ENCODE results near the gene CLEC11A. TPM values are rescaled to one million over a fixed set of nuclear protein-coding genes. Genes with fewer than 3 reads are reported as not detected.
"Not testable (repeated sequence)": the region's sequence is repeated elsewhere in the genome, so short reads cannot be mapped to it uniquely, and the experiment has no call there.

The CLEC11A gene
- total RNA-seq, 1 donor from 2014 or later = 25.0 TPM

DNA sequence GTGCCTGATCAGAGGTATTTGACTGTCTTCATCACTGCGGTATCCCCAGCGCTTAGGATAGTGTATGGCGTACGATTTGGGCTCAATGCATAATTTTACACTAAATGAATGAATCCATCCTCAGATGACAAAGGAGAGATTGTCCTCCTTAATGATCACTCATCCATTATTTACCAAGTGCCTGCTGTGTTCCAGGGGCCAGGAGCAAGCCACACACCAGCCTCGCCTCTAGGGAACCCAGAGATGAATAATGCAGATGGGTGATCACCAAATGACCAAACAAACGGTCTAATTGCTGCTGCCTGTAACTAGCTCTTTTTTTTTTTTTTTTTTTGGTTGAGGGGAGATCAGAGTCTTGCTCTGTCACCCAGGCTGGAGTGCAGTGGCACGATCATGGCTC lies 41.2 kb downstream of the CLEC11A start:
- DNase-seq (ENCODE audit: extremely low spot score in 2 of 2) = no peak
- intact Hi-C loops (cut with DNase I) = no loop called here
- TF ChIP-seq POLR2A (IDR thresholded peaks at IDR 0.05) (no peak), POLR2AphosphoS5 (IDR thresholded peaks at IDR 0.05; ENCODE audit: insufficient read depth in 1 of 2, low read depth in 1 of 2) (no peak)
- TF ChIP-seq, protein P1, sequence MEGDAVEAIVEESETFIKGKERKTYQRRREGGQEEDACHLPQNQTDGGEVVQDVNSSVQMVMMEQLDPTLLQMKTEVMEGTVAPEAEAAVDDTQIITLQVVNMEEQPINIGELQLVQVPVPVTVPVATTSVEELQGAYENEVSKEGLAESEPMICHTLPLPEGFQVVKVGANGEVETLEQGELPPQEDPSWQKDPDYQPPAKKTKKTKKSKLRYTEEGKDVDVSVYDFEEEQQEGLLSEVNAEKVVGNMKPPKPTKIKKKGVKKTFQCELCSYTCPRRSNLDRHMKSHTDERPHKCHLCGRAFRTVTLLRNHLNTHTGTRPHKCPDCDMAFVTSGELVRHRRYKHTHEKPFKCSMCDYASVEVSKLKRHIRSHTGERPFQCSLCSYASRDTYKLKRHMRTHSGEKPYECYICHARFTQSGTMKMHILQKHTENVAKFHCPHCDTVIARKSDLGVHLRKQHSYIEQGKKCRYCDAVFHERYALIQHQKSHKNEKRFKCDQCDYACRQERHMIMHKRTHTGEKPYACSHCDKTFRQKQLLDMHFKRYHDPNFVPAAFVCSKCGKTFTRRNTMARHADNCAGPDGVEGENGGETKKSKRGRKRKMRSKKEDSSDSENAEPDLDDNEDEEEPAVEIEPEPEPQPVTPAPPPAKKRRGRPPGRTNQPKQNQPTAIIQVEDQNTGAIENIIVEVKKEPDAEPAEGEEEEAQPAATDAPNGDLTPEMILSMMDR (IDR thresholded peaks at IDR 0.05) = no peak
- Histone ChIP-seq H3K9me3 (no peaks in the 10 kb centered on the region), H3K36me3 (no peaks in the 10 kb centered on the region), H3K27me3 (no peaks in the 10 kb centered on the region), H3K4me1 (no peaks in the 10 kb centered on the region), H3K4me3 (no peak overlapping the region), H3K27ac (no peak overlapping the region)

DNA sequence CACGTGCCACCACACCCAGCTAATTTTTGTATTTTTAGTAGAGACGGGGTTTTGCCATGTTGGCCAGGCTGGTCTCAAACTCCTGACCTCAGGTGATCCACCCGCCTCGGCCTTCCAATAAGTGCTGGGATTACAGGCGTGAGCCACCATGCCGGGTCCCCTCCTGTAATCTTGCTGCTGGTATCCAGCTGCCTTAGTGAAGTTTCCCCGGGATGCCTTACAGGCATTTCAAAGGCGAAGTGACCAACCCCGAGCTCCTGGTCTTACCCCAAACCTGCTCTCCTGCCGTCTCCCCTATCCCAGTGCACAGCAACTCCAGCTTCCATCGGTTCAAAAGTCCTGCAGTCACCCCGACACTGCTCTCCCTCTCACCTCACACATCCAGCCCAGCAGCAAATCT lies 43.6 kb downstream of the CLEC11A start:
- H3K9me3 ChIP-seq; intact Hi-C loops (cut with DNase I); H3K4me3 ChIP-seq; H3K27ac ChIP-seq; H3K36me3 ChIP-seq; H3K4me1 ChIP-seq; H3K27me3 ChIP-seq; DNase-seq (ENCODE audit: extremely low spot score in 2 of 2): not testable (repeated sequence)

DNA sequence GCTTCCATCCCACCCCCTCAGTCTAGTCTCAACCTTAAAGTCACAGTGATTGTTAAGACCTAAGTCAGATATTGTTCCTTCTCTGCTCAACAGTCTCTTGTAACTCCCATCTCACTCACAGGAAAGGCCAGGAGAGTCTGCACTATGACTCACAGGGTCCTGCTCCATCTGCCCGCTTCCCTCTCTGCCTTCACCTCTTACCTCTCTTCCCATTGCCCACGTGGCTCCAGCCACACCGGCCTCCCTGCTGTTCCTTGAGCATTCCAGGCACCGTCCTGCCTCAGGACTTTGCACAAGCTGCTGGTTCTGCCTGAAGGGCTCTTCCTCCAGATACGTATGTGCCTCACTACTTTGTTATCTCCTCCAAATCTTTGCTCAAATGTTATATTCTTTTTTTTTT lies 44.1 kb downstream of the CLEC11A start:
- intact Hi-C loops (cut with DNase I); H3K9me3 ChIP-seq; H3K36me3 ChIP-seq; H3K4me3 ChIP-seq; DNase-seq (ENCODE audit: extremely low spot score in 2 of 2); H3K27ac ChIP-seq; H3K27me3 ChIP-seq; H3K4me1 ChIP-seq: not testable (repeated sequence)

DNA sequence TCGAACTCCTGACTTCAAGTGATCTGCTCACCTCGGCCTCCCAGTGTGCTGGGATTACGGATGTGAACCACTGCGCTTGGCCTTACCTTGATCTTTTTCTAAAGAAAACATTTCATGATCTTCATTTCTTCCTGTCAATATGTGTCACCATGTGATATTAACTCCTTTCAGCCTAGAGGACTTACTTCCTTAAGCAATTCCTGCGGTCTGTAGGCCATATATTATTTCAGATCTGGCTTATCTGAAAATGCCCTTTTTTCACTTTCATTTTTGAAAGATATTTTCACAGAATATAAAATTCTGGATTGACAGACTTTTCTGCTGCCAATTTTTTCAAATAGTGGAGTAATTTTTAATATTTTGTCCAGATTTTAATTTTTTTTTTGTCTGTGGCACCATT lies 45.1 kb downstream of the CLEC11A start:
- no peak for DNase-seq (ENCODE audit: extremely low spot score in 2 of 2)
- H3K27me3 ChIP-seq = no peaks in the 10 kb centered on the region

DNA sequence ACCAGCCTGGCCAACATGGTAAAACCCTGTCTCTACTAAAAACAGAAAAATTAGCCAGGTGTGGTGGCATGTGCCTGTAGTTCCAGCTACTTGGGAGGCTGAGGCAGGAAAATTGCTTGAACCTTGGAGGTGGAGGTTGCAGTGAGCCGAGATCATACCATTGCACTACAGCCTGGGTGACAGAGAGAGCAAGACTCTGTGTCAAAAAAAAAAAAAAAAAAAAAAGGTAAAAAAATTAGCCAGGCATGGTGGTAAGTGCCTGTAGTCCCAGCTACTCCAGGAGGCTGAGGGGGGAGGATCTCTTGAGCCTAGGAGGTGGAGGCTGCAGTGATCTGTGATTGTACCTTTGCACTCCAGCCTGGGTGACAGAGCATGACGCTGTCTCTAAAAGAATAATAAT lies 47.0 kb downstream of the CLEC11A start, which contains the start of gene GPR32:
GPR32 (plus strand) TSS at position 301 of the 400 bp plus-strand sequence. CDS start 137 bp downstream, outside the sequence.
- H3K27ac ChIP-seq; H3K9me3 ChIP-seq; H3K27me3 ChIP-seq; H3K4me3 ChIP-seq; H3K4me1 ChIP-seq; DNase-seq (ENCODE audit: extremely low spot score in 2 of 2); intact Hi-C loops (cut with DNase I); H3K36me3 ChIP-seq: not testable (repeated sequence)

More for the DNA sequence above, 45.1 kb downstream of the CLEC11A start:
- TF ChIP-seq, protein P1 (IDR thresholded peaks at IDR 0.05) = no peak
- TF ChIP-seq POLR2A (IDR thresholded peaks at IDR 0.05) (no peak), POLR2AphosphoS5 (IDR thresholded peaks at IDR 0.05; ENCODE audit: insufficient read depth in 1 of 2, low read depth in 1 of 2) (no peak)
- no peaks in the 10 kb centered on the region for H3K36me3 ChIP-seq
- no peak overlapping the region for H3K27ac ChIP-seq
- no peak overlapping the region for H3K4me3 ChIP-seq
- H3K4me1 ChIP-seq = no peaks in the 10 kb centered on the region
- no peaks in the 10 kb centered on the region for H3K9me3 ChIP-seq
- intact Hi-C loops (cut with DNase I) = no loop called here

DNA sequence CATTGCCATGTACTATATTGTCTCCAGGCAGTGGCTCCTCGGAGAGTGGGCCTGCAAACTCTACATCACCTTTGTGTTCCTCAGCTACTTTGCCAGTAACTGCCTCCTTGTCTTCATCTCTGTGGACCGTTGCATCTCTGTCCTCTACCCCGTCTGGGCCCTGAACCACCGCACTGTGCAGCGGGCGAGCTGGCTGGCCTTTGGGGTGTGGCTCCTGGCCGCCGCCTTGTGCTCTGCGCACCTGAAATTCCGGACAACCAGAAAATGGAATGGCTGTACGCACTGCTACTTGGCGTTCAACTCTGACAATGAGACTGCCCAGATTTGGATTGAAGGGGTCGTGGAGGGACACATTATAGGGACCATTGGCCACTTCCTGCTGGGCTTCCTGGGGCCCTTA lies 47.7 kb downstream of the CLEC11A start:
- H3K4me3 ChIP-seq = no peak overlapping the region
- no peaks in the 10 kb centered on the region for H3K9me3 ChIP-seq
- H3K27ac ChIP-seq = no peak overlapping the region
- no peaks in the 10 kb centered on the region for H3K27me3 ChIP-seq
- TF ChIP-seq, protein P1 (IDR thresholded peaks at IDR 0.05) = no peak
- TF ChIP-seq POLR2AphosphoS5 (IDR thresholded peaks at IDR 0.05; ENCODE audit: insufficient read depth in 1 of 2, low read depth in 1 of 2) (no peak), POLR2A (IDR thresholded peaks at IDR 0.05) (no peak)
- intact Hi-C loops (cut with DNase I) = no loop called here
- H3K36me3 ChIP-seq = no peaks in the 10 kb centered on the region
- H3K4me1 ChIP-seq = no peaks in the 10 kb centered on the region
- no peak for DNase-seq (ENCODE audit: extremely low spot score in 2 of 2)

DNA sequence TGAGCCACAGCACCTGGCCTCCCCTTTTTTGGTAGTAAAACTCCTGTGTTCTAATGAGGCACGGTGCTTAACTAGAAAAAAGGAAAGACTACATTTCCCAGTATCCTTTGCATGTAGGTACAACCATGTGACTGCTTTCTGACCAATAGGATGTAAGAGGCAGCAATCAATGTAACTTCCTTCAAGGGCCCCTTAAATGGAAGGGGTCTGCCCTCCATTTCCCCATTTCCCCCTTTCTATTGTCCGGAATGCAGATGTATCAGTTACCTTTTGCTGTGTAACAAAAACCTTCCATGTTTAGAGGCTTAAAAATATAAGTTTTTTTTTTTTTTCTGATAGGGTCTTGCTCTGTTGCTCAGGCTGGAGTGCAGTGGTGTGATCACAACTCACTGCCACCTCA lies 49.3 kb downstream of the CLEC11A start:
- Histone ChIP-seq H3K27ac (no peak overlapping the region), H3K9me3 (no peaks in the 10 kb centered on the region), H3K4me1 (no peaks in the 10 kb centered on the region), H3K27me3 (no peaks in the 10 kb centered on the region), H3K36me3 (no peaks in the 10 kb centered on the region), H3K4me3 (no peak overlapping the region)
- no peak for DNase-seq (ENCODE audit: extremely low spot score in 2 of 2)
- no peak for TF ChIP-seq POLR2AphosphoS5 (IDR thresholded peaks at IDR 0.05; ENCODE audit: insufficient read depth in 1 of 2, low read depth in 1 of 2)
- intact Hi-C loops (cut with DNase I) = no loop called here

DNA sequence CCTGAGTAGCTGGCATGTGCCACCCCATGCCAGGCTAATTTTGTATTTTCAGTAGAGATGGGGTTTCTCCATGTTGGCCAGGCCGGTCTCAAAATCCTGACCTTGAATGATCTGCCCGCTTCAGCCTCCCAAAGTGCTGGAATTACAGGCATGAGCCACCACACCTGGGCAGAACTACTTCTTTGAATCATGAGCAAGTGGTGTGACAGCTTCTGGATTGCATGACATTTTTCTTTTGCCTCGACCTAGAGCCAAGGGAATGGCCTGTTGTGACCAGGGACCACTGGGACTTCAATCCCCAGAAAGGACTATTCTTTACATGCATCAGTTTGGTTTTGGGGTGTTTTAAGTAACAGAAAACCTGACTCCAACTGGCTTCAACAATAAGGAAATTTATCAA lies 49.7 kb downstream of the CLEC11A start:
- H3K36me3 ChIP-seq; DNase-seq (ENCODE audit: extremely low spot score in 2 of 2); H3K27me3 ChIP-seq; H3K4me1 ChIP-seq; intact Hi-C loops (cut with DNase I); H3K27ac ChIP-seq; H3K4me3 ChIP-seq; H3K9me3 ChIP-seq: not testable (repeated sequence)

DNA sequence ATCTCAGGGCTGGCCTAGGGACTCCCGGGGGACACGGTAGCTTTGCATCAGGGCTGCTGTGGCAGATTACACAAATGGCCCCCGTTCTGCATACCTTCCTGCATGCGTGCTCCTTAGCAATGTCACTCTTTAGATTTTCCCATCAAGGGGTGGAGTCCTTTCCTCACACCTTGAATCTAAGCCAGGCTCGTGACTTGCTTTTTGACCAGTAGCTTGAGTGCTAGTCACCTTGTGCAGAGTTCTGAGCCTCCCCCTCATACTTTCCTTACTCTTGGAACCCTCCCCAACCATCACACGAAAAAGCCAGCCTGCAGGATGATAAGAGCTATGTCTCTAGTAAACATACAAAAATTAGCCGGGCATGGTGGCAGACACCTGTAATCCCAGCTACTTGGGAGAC lies 50.3 kb downstream of the CLEC11A start:
- intact Hi-C loops (cut with DNase I); DNase-seq (ENCODE audit: extremely low spot score in 2 of 2); H3K9me3 ChIP-seq; H3K27ac ChIP-seq; H3K27me3 ChIP-seq; H3K36me3 ChIP-seq; H3K4me1 ChIP-seq; H3K4me3 ChIP-seq: not testable (repeated sequence)
